IPS-15b (cell line): ENCODE measurements around the gene GTPBP2.
A peak's percentile ranks its signal among the peaks of the same experiment; 100 is the strongest.

Experiments used
- H3K27me3 ChIP-seq: one replicate; pipeline ENCODE4 v1.6.1; 2013; ENCODE audit warnings: low read length; ENCODE audit not compliant: control insufficient read depth, insufficient read depth
- H3K36me3 ChIP-seq: one replicate; pipeline ENCODE4 v1.6.1; 2013; ENCODE audit warnings: low read length; ENCODE audit not compliant: control insufficient read depth, insufficient read depth
- H3K4me1 ChIP-seq: one replicate; pipeline ENCODE4 v1.6.1; 2013; ENCODE audit warnings: mild to moderate bottlenecking, low read length; ENCODE audit not compliant: control insufficient read depth, insufficient read depth
- H3K4me3 ChIP-seq: one replicate; pipeline ENCODE4 v1.5.1; 2013; ENCODE audit warnings: low read depth, low read length
- H3K9ac ChIP-seq: one replicate; pipeline ENCODE4 v1.6.1; 2013; ENCODE audit warnings: low read depth, mild to moderate bottlenecking, low read length
- H3K9me3 ChIP-seq: one replicate; pipeline ENCODE4 v1.6.1; 2013; ENCODE audit warnings: mild to moderate bottlenecking, low read length; ENCODE audit not compliant: control insufficient read depth, insufficient read depth

GTPBP2 gene

DNA sequence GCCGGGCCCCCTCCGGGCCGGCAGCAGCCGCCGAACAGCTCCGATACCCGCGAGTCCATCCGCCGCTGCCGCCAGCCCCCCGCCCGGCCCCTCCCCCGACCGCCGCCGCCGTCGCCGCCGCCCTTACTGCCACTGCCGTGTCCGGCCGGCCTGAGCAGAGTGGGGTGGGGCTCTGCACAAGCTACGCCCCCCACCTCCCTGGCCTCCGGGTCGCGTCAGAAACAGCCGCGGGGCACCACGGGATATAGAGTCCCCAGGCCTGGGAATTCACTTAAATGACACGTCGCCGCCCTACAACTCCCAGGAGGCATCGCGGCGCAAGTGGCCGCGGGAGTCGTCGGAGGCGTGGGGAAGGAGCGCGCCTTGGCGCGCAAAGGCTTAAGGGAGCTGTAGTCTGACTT lies at the start of gene GTPBP2:
Gene GTPBP2 (minus strand): TSS at position 161 of the 401 bp plus-strand sequence. CDS start 102 bp downstream, at position 59.
- Histone ChIP-seq H3K9ac (peak within 1 kb of the TSS; percentile 91), H3K36me3 (peaks cover 20% of the 10 kb centered on the region), H3K9me3 (no peaks in the 10 kb centered on the region), H3K4me1 (peaks cover 3% of the 10 kb centered on the region), H3K27me3 (no peaks in the 10 kb centered on the region), H3K4me3 (peak within 1 kb of the TSS; percentile 96)

GRCh38 chr6:43678341-43678740 lies 49.3 kb upstream of the GTPBP2 start:
- Histone ChIP-seq H3K4me1 (no peaks in the 10 kb centered on the region), H3K36me3 (peaks cover 51% of the 10 kb centered on the region), H3K9ac (no peak overlapping the region), H3K9me3 (no peaks in the 10 kb centered on the region), H3K4me3 (no peak overlapping the region), H3K27me3 (no peaks in the 10 kb centered on the region)

- Histone ChIP-seq H3K27me3 (no peaks in the 10 kb centered on the region), H3K4me3 (no peak overlapping the region), H3K9ac (no peak overlapping the region), H3K4me1 (no peaks in the 10 kb centered on the region), H3K9me3 (no peaks in the 10 kb centered on the region), H3K36me3 (peaks cover 55% of the 10 kb centered on the region)
Observed at GRCh38 chr6:43677759-43678158, 48.7 kb upstream of the GTPBP2 start.

DNA sequence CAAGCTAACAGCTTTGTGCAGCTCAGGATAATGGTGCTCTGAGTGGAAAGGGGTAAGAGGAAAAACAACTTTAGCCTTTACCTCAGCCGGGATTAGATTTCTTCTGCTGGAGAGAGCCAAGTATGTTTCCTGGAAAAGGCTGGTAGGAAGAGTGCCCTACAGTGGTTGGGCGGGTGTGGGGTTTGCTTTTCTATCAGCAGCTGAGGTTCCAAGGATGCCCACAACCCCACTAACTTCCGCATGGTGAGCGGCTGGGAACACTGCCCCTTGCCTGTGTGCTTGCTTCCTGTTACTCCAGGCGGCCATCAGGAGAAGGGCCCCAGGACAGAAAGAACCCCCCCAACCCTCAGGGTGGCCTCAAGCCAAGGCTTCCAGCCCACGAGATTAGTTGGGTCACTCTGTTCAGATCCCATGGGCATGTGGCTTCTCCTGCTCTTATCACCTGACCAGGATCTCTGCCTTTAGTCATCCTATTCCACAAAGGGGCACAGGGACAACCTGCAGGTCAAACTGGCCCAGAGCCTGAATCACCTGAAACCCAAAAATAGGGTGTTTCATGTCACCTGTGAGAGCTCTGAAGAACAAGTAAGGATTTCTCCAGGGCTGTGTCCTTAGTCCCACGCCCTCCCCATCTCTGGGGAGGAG lies 48.0 kb upstream of the GTPBP2 start:
- H3K9me3 ChIP-seq, result no peaks in the 10 kb centered on the region
- no peak overlapping the region for H3K9ac ChIP-seq
- H3K36me3 ChIP-seq, result peaks cover 58% of the 10 kb centered on the region
- H3K4me3 ChIP-seq, result no peak overlapping the region
- no peaks in the 10 kb centered on the region for H3K27me3 ChIP-seq
- H3K4me1 ChIP-seq, result no peaks in the 10 kb centered on the region

GRCh38 chr6:43674921-43675320 lies 45.9 kb upstream of the GTPBP2 start:
- Histone ChIP-seq H3K9ac (no peak overlapping the region), H3K4me3 (no peak overlapping the region), H3K4me1 (no peaks in the 10 kb centered on the region), H3K27me3 (no peaks in the 10 kb centered on the region), H3K36me3 (peaks cover 66% of the 10 kb centered on the region), H3K9me3 (no peaks in the 10 kb centered on the region)

DNA sequence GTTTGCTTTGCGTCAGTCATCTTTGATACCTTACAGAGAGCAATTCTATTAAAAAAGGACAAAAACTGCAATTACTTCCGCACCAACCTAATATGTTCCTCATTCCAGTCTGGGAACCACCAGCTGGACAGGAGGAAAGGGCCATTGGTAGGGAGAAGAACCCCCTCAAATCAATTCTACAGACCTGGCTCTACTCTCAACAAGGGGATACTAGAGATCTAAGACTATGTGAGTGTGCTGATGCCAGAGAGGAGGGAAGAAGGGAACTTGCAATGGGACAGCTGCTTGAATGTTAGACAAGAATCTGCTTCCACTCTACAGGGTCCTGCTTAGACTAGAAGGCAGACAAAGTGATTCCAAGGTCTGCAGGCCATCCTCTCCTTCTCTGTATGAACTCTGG lies 45.2 kb upstream of the GTPBP2 start:
- Histone ChIP-seq H3K4me3 (no peak overlapping the region), H3K9ac (no peak overlapping the region), H3K9me3 (no peaks in the 10 kb centered on the region), H3K4me1 (no peaks in the 10 kb centered on the region), H3K27me3 (no peaks in the 10 kb centered on the region), H3K36me3 (peaks cover 62% of the 10 kb centered on the region)

DNA sequence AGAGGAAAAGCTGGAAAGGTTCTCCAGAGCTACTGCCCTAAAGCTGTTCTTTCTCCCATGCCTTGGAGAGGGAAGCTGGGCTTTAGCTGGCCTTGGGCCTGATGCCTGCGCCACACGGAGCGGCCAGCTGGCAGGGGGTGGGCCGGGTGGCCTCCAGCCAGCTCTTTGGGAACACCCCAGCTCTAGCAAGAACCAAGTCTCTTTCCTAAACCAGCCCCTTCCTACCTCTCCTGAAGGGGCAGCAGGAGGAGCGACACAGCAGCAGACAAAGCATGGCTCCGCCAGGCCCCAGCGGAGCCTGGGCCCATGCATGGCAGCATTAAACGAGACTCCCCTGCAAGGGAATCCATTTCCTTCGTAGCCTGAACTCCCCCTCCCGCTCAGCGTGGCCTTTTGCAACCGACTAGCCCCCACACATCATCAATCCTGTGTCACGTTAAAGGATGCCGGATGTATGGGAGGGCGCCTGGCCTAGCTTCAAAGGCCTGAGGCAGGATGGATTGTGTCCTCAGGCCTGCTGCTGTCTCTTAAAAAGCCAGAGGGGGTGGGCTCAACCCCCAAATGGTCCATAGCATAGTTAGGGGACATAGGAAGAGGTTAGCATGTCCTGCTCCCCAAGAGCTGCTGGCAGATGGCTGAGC lies 44.5 kb upstream of the GTPBP2 start:
- H3K9ac ChIP-seq, result no peak overlapping the region
- peaks cover 57% of the 10 kb centered on the region for H3K36me3 ChIP-seq

DNA sequence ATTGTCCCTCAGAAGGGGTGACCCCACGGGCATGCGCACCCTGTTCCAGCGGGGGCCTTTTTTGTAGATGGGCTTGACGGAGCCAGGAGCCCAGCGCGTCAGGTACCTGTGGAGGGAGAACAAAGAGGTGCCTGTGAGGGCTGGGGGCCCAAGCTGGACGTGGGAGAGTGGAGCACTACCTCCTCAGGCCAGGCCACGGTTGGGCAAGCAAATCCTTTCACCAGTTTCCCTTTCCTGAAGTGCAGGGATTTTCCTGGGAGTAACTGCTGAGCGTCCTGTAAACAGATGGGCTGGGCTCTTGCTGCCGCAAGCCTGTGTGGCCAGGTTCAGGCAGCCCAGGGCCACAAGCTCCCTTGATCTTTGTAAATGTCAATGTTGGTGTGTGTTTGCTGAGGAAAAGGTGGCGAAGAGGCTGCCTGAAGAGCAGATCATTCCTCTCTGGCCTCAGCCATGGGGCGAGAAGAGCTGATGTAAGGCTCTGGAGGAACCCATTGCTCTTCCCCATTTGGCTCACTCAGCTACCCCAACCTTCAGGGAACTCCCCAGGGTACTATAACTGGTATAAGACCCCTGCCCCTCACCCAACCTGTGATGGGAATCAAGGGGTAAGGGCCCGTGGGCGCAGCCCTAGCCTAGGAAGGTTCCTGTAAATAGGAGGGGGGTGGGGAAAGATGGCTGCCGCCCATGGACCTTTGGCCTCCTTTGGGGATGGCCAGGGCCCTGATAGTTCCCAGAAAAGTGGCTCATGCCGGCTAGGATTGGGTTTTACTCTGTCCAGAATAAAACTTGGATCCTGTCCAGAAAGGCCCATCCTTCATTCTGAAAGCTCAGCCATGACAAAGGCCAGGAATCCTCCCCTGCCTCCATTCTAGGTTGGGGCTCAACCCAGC lies 43.0 kb upstream of the GTPBP2 start:
- H3K36me3 ChIP-seq, result peaks cover 45% of the 10 kb centered on the region
- no peaks in the 10 kb centered on the region for H3K27me3 ChIP-seq
- no peaks in the 10 kb centered on the region for H3K9me3 ChIP-seq
- peaks cover 11% of the 10 kb centered on the region for H3K4me1 ChIP-seq
- no peak overlapping the region for H3K9ac ChIP-seq
- no peak overlapping the region for H3K4me3 ChIP-seq

More for the DNA sequence above, 44.5 kb upstream of the GTPBP2 start:
- no peaks in the 10 kb centered on the region for H3K9me3 ChIP-seq
- no peaks in the 10 kb centered on the region for H3K27me3 ChIP-seq
- H3K4me1 ChIP-seq, result peaks cover 3% of the 10 kb centered on the region
- H3K4me3 ChIP-seq, result no peak overlapping the region

DNA sequence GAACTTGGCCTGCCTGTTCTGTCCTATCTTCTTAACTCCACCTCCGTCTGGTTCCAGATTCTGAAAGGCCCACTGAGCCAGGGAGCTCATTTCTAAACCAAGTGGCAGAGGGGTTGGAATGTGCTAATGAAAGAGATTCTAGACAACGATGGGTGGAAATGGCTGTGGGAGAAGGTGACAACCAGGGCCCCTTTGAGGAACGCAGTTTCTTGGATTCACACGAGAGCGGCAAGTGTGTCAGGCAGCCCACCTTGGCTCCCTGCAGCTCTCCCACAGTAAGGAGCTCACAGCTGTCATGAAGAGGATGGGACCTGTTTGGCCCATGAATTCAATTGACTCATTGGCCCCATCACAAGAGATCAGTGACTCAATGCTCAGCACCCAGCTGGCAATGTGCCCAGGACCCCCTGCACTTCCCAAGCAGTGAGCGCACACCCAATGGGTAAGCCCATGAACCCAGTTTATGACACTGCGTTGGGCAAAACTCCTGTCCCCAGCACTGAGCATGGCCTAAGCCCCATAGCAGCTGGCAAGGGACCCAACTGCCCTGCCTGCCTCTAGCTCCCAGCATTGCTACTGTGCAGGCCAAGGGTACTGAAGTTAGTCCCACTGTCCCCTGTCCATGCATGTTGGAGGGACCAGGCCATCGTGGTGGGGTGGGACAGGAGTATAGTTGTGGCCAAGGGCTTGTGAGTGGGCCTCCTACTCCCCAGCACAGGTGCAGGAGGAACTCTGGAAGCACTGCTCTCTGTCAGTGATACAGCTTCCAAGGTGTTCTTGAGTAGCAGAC lies 42.1 kb upstream of the GTPBP2 start:
- Histone ChIP-seq H3K9ac (no peak overlapping the region), H3K4me1 (peaks cover 12% of the 10 kb centered on the region), H3K9me3 (no peaks in the 10 kb centered on the region), H3K4me3 (no peak overlapping the region), H3K36me3 (peaks cover 45% of the 10 kb centered on the region), H3K27me3 (no peaks in the 10 kb centered on the region)

GRCh38 chr6:43670623-43670986 lies 41.5 kb upstream of the GTPBP2 start:
- H3K27me3 ChIP-seq, result no peaks in the 10 kb centered on the region
- H3K9me3 ChIP-seq, result no peaks in the 10 kb centered on the region
- H3K4me1 ChIP-seq, result peaks cover 12% of the 10 kb centered on the region
- no peak overlapping the region for H3K9ac ChIP-seq
- peaks cover 45% of the 10 kb centered on the region for H3K36me3 ChIP-seq
- H3K4me3 ChIP-seq, result no peak overlapping the region

DNA sequence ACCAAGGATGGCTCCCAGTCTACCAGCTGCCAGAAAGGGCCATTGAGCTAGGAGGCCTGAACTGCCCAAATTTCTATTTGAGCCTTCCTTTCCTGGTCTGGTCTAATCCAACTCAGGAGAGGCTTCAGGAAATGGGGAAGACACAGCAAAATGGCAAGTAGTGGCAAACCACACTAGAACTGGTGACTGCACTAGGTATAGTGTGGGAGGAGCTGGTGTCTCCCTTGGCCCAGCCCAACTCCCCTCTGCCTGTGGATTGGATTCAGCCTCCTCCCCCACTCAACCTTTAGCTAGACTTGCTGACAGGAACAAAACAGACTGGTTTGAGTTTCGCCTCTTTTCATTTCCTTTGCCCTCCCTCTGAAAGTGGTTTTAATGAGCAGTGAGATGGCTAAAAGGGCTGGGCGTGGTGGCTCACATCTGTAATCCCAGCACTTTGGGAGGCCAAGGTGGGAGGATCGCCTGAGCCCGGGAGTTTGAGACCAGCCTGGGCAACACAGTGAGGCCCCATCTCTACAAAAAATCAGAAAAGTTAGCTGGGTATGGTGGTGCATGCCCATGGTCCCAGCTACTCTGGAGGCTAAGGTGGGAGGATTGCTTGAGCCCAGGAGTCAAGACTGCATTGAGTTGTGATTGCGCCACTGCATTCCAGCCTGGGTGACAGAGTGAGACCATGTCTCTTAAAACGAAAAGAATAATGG lies 41.0 kb upstream of the GTPBP2 start:
- Histone ChIP-seq H3K9ac (no peak overlapping the region), H3K9me3 (no peaks in the 10 kb centered on the region), H3K4me3 (no peak overlapping the region), H3K4me1 (peaks cover 12% of the 10 kb centered on the region), H3K36me3 (peaks cover 40% of the 10 kb centered on the region), H3K27me3 (no peaks in the 10 kb centered on the region)
